ENCODE data around the gene PIK3R1.

PIK3R1 gene

DNA sequence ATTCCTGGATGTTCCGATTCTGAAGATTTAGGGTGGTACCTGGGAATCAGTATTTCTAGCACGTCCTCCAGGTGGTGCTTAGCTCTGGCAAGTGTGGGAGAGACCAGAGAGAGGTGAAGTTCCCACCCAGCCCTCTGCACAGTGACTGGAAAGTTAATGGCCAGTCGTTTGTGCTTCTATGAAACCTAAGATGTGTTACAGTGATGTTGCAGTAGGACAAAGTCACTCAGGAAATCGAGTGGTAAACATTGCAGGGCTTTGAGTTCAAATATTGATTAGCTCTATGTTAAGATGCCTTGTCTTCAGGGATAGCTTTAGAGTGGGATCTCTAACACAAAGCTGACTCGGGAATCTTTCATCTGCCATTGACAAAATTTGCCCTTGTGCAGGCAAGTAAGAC lies 55.6 kb downstream of the PIK3R1 start:
- Histone ChIP-seq H3K79me2 (ENCODE audit: control insufficient read depth, insufficient read depth, low read length) (no peaks in the 10 kb centered on the region), H3K4me2 (ENCODE audit: low read length) (no peak overlapping the region), H3K4me1 (ENCODE audit: control insufficient read depth, low read depth, low read length) (no peaks in the 10 kb centered on the region), H3K23ac (ENCODE audit: low read length) (no peak overlapping the region), H3K79me1 (ENCODE audit: low read length) (peaks cover 5% of the 10 kb centered on the region), H3K4ac (ENCODE audit: low read depth, low read length) (no peak overlapping the region), H3K56ac (ENCODE audit: low read length) (peak overlapping the region; percentile 17), H3K36me3 (ENCODE audit: control insufficient read depth, insufficient read depth, low read length) (no peaks in the 10 kb centered on the region), H2BK5ac (ENCODE audit: low read length) (no peak overlapping the region), H2AK5ac (ENCODE audit: low read length) (no peak overlapping the region), H2BK15ac (replicated peaks; ENCODE audit: low read depth) (no peak overlapping the region), H3K27ac (ENCODE audit: low read depth, low read length) (no peak overlapping the region), H4K5ac (ENCODE audit: low read length) (no peak overlapping the region), H3K27me3 (ENCODE audit: insufficient read depth, low read length, poor library complexity) (no peaks in the 10 kb centered on the region), H3K9ac (ENCODE audit: low read length) (no peak overlapping the region), H3K18ac (ENCODE audit: low read length) (no peak overlapping the region), H3K4me3 (ENCODE audit: low read length) (no peak overlapping the region), H2BK120ac (ENCODE audit: low read depth, low read length) (no peak overlapping the region), H4K8ac (ENCODE audit: low read depth, low read length) (no peak overlapping the region)
- WGBS (ENCODE audit: extremely low coverage, insufficient coverage, low lambda C conversion rate): no CpG with 5 or more reads among the region's 5 CpGs
- DNase-seq: no peak

DNA sequence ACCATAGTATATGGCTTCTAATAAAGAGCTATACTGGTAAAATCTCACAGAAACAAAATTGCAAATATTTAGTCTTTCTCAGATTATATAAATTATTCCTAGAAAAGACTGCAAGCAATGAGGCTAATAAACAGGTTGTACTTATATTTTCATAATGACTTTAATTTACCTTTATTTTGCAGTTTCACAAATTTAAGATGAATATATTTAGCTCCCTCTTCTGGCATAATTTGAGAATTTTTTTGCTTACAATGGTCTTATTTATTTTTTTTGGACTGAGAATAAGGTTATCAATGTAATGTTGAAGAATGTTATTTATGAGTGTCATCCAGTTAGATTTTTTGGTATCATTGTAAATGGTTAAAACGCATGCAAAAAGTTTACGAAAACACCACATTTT lies 56.7 kb downstream of the PIK3R1 start:
- Histone ChIP-seq H3K4me1 (ENCODE audit: control insufficient read depth, low read depth, low read length) (no peaks in the 10 kb centered on the region), H2BK5ac (ENCODE audit: low read length) (no peak overlapping the region)
- DNase-seq: no peak

GRCh38 chr5:68273717-68274409 lies 58.3 kb downstream of the PIK3R1 start:
- Histone ChIP-seq H3K27me3 (ENCODE audit: insufficient read depth, low read length, poor library complexity) (no peaks in the 10 kb centered on the region), H3K36me3 (ENCODE audit: control insufficient read depth, insufficient read depth, low read length) (no peaks in the 10 kb centered on the region), H3K27ac (ENCODE audit: low read depth, low read length) (no peak overlapping the region), H3K79me1 (ENCODE audit: low read length) (peaks cover 3% of the 10 kb centered on the region), H3K4ac (ENCODE audit: low read depth, low read length) (no peak overlapping the region), H2BK120ac (ENCODE audit: low read depth, low read length) (no peak overlapping the region), H2AK5ac (ENCODE audit: low read length) (no peak overlapping the region), H2BK5ac (ENCODE audit: low read length) (no peak overlapping the region), H2BK15ac (replicated peaks; ENCODE audit: low read depth) (no peak overlapping the region), H4K8ac (ENCODE audit: low read depth, low read length) (no peak overlapping the region), H3K9ac (ENCODE audit: low read length) (no peak overlapping the region), H3K56ac (ENCODE audit: low read length) (no peak overlapping the region), H3K4me1 (ENCODE audit: control insufficient read depth, low read depth, low read length) (no peaks in the 10 kb centered on the region), H3K23ac (ENCODE audit: low read length) (no peak overlapping the region), H4K5ac (ENCODE audit: low read length) (no peak overlapping the region), H3K79me2 (ENCODE audit: control insufficient read depth, insufficient read depth, low read length) (no peaks in the 10 kb centered on the region), H3K18ac (ENCODE audit: low read length) (no peak overlapping the region), H3K4me3 (ENCODE audit: low read length) (no peak overlapping the region), H3K4me2 (ENCODE audit: low read length) (no peak overlapping the region)
- no CpG with 5 or more reads among the region's 3 CpGs for WGBS (ENCODE audit: extremely low coverage, insufficient coverage, low lambda C conversion rate)
- no peak for DNase-seq

More for the DNA sequence above, 56.7 kb downstream of the PIK3R1 start:
- Histone ChIP-seq H3K4me2 (ENCODE audit: low read length) (no peak overlapping the region), H3K79me2 (ENCODE audit: control insufficient read depth, insufficient read depth, low read length) (no peaks in the 10 kb centered on the region), H2BK120ac (ENCODE audit: low read depth, low read length) (no peak overlapping the region), H3K18ac (ENCODE audit: low read length) (no peak overlapping the region), H2AK5ac (ENCODE audit: low read length) (no peak overlapping the region), H3K4ac (ENCODE audit: low read depth, low read length) (no peak overlapping the region), H4K8ac (ENCODE audit: low read depth, low read length) (no peak overlapping the region), H3K23ac (ENCODE audit: low read length) (no peak overlapping the region), H3K56ac (ENCODE audit: low read length) (no peak overlapping the region), H3K9ac (ENCODE audit: low read length) (no peak overlapping the region), H3K36me3 (ENCODE audit: control insufficient read depth, insufficient read depth, low read length) (no peaks in the 10 kb centered on the region), H2BK15ac (replicated peaks; ENCODE audit: low read depth) (no peak overlapping the region), H3K4me3 (ENCODE audit: low read length) (no peak overlapping the region), H3K27me3 (ENCODE audit: insufficient read depth, low read length, poor library complexity) (no peaks in the 10 kb centered on the region), H4K5ac (ENCODE audit: low read length) (no peak overlapping the region), H3K27ac (ENCODE audit: low read depth, low read length) (no peak overlapping the region), H3K79me1 (ENCODE audit: low read length) (peaks cover 5% of the 10 kb centered on the region)
- WGBS (ENCODE audit: extremely low coverage, insufficient coverage, low lambda C conversion rate): no CpG with 5 or more reads among the region's 2 CpGs

DNA sequence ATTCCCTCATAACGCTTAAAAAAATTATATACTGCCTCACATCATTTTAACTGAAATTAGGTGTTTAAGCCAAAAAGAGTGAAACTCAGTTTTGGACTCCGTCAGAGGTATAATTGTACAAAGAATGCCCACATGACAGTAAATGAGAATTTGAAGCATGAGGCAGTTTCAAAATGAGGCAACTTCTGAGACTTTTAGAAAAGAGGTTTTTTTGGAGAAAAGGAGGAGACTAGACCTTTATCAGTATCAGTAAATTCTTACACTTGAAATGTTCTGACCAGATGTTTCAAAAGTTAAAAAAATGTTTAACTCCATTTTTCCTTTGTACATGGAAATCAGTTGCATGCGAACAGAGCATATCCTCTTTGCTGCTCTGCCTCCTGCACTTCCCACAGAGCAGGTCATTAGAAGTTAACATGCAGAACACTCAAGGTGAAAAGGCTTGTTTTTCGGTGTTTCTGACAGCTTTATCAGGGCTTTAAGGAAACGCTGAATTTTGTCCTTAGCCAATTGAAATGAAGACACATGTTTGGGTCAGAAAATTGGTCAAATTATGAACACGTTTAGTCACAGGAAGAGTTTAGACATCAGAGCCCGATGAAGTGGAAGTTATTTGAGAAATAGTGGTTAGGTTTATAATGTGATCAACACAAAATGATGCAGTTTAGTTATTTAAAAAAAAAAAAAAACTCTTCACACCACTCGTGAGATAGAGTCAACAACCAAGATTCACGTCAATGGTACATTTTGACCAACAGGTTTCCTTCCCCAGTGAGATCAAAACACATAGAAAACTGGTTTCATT lies 59.5 kb downstream of the PIK3R1 start:
- H3K4me1 ChIP-seq (ENCODE audit: control insufficient read depth, low read depth, low read length): no peaks in the 10 kb centered on the region
- DNase-seq: no peak
- H3K18ac ChIP-seq (ENCODE audit: low read length): no peak overlapping the region
- H2BK15ac ChIP-seq (replicated peaks; ENCODE audit: low read depth): no peak overlapping the region
- H2BK5ac ChIP-seq (ENCODE audit: low read length): no peak overlapping the region
- H3K36me3 ChIP-seq (ENCODE audit: control insufficient read depth, insufficient read depth, low read length): peaks cover 1% of the 10 kb centered on the region
- H3K4me3 ChIP-seq (ENCODE audit: low read length): no peak overlapping the region
- H2AK5ac ChIP-seq (ENCODE audit: low read length): no peak overlapping the region
- no peak overlapping the region for H4K5ac ChIP-seq (ENCODE audit: low read length)
- no peak overlapping the region for H3K23ac ChIP-seq (ENCODE audit: low read length)
- no peak overlapping the region for H3K9ac ChIP-seq (ENCODE audit: low read length)
- no peak overlapping the region for H3K27ac ChIP-seq (ENCODE audit: low read depth, low read length)
- H3K79me1 ChIP-seq (ENCODE audit: low read length): peaks cover 3% of the 10 kb centered on the region
- H2BK120ac ChIP-seq (ENCODE audit: low read depth, low read length): no peak overlapping the region
- H3K4ac ChIP-seq (ENCODE audit: low read depth, low read length): no peak overlapping the region
- H3K27me3 ChIP-seq (ENCODE audit: insufficient read depth, low read length, poor library complexity): no peaks in the 10 kb centered on the region
- no CpG with 5 or more reads among the region's 9 CpGs for WGBS (ENCODE audit: extremely low coverage, insufficient coverage, low lambda C conversion rate)
- H3K56ac ChIP-seq (ENCODE audit: low read length): no peak overlapping the region
- no peaks in the 10 kb centered on the region for H3K79me2 ChIP-seq (ENCODE audit: control insufficient read depth, insufficient read depth, low read length)
- H3K4me2 ChIP-seq (ENCODE audit: low read length): no peak overlapping the region
- H4K8ac ChIP-seq (ENCODE audit: low read depth, low read length): no peak overlapping the region

DNA sequence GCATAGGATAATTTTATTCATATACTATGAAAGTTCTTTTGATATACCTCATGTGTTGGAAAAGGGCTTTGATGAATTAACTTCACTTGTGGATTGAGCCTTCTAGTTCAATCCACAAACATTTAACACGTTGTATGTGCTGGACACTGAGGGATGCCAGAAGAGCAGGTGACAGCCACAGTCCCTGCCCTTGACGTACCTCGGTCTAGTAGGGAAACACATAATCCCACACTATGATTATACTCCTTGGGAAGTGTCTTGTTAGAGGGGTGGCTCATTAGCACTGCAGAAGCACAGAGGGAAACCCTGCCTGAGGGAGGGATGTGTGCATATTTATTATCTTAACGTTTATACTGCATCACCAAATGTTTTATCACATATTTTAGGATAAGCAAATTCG lies 61.2 kb downstream of the PIK3R1 start:
- Histone ChIP-seq H3K4me1 (ENCODE audit: control insufficient read depth, low read depth, low read length) (no peaks in the 10 kb centered on the region), H3K27me3 (ENCODE audit: insufficient read depth, low read length, poor library complexity) (no peaks in the 10 kb centered on the region), H2BK5ac (ENCODE audit: low read length) (no peak overlapping the region), H3K9ac (ENCODE audit: low read length) (no peak overlapping the region), H3K23ac (ENCODE audit: low read length) (no peak overlapping the region), H2BK15ac (replicated peaks; ENCODE audit: low read depth) (no peak overlapping the region), H3K4ac (ENCODE audit: low read depth, low read length) (no peak overlapping the region), H3K36me3 (ENCODE audit: control insufficient read depth, insufficient read depth, low read length) (peaks cover 1% of the 10 kb centered on the region), H3K27ac (ENCODE audit: low read depth, low read length) (no peak overlapping the region), H4K8ac (ENCODE audit: low read depth, low read length) (no peak overlapping the region), H4K5ac (ENCODE audit: low read length) (no peak overlapping the region), H3K4me2 (ENCODE audit: low read length) (no peak overlapping the region), H2AK5ac (ENCODE audit: low read length) (no peak overlapping the region), H3K79me2 (ENCODE audit: control insufficient read depth, insufficient read depth, low read length) (no peaks in the 10 kb centered on the region), H2BK120ac (ENCODE audit: low read depth, low read length) (no peak overlapping the region), H3K18ac (ENCODE audit: low read length) (no peak overlapping the region), H3K4me3 (ENCODE audit: low read length) (no peak overlapping the region), H3K56ac (ENCODE audit: low read length) (no peak overlapping the region), H3K79me1 (ENCODE audit: low read length) (peaks cover 3% of the 10 kb centered on the region)
- no CpG with 5 or more reads among the region's 5 CpGs for WGBS (ENCODE audit: extremely low coverage, insufficient coverage, low lambda C conversion rate)
- no peak for DNase-seq
